ENCODE measurements around the gene REG3A.

Gene REG3A

GRCh38 chr2:79159653-79160052, at the start of gene REG3A:
REG3A (minus strand) TSS chr2:79159753; CDS start chr2:79159405, 348 bp downstream.
- peaks cover 16% of the 10 kb centered on the region for H3K4me1 Mint-ChIP-seq

GRCh38 chr2:79200762-79201161, 41.2 kb upstream of the REG3A start:
- no peak for DNase-seq
- Mint-ChIP-seq H3K27me3 (ENCODE audit: low read depth, poor library complexity) (no peaks in the 10 kb centered on the region), H3K9me3 (no peaks in the 10 kb centered on the region), H3K4me1 (peaks cover 45% of the 10 kb centered on the region), H3K27ac (peak overlapping the region; percentile 15), H3K36me3 (ENCODE audit: low read depth) (no peaks in the 10 kb centered on the region), H3K4me3 (no peak overlapping the region)
- no peak for TF ChIP-seq CTCF (IDR thresholded peaks at IDR 0.05)

More at GRCh38 chr2:79159653-79160052, at the start of gene REG3A:
- no peaks in the 10 kb centered on the region for H3K9me3 Mint-ChIP-seq
- no peak for TF ChIP-seq CTCF (IDR thresholded peaks at IDR 0.05)
- no peaks in the 10 kb centered on the region for H3K27me3 Mint-ChIP-seq (ENCODE audit: low read depth, poor library complexity)
- H3K36me3 Mint-ChIP-seq (ENCODE audit: low read depth), result no peaks in the 10 kb centered on the region
- no peak within 1 kb of the TSS for H3K4me3 Mint-ChIP-seq
- no peak for DNase-seq
- H3K27ac Mint-ChIP-seq, result no peak within 1 kb of the TSS

- Mint-ChIP-seq H3K27ac (peak overlapping the region; percentile 66), H3K4me1 (peaks cover 58% of the 10 kb centered on the region), H3K9me3 (peaks cover 4% of the 10 kb centered on the region), H3K27me3 (ENCODE audit: low read depth, poor library complexity) (no peaks in the 10 kb centered on the region), H3K36me3 (ENCODE audit: low read depth) (no peaks in the 10 kb centered on the region), H3K4me3 (no peak overlapping the region)
- no peak for DNase-seq
- no peak for TF ChIP-seq CTCF (IDR thresholded peaks at IDR 0.05)
Observed at GRCh38 chr2:79191816-79192215, 32.3 kb upstream of the REG3A start.

DNA sequence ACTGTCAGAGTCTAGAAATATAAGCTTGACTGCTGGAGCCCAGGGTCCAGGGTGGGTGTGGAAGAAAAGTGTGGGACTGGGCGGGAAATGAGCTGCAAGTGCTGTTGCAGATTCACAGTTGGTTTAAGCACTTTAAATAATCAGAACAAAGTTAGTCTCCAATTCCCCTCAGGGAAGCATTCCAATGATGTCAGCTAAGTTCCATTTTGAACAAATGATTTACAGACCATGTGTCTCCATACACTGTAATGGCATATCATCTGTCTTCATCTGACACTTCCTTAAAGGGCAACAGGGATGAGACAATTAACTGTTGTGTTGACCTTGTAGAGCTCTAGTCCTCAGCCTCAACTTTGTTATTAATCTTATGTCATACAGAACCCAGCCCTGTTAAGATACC, 31.5 kb upstream of the REG3A start:
- H3K27me3 Mint-ChIP-seq (ENCODE audit: low read depth, poor library complexity), result no peaks in the 10 kb centered on the region
- no peak for DNase-seq
- no peak for TF ChIP-seq CTCF (IDR thresholded peaks at IDR 0.05)
- H3K27ac Mint-ChIP-seq, result peak overlapping the region; percentile 80
- H3K9me3 Mint-ChIP-seq, result peaks cover 4% of the 10 kb centered on the region
- H3K36me3 Mint-ChIP-seq (ENCODE audit: low read depth), result no peaks in the 10 kb centered on the region
- peaks cover 58% of the 10 kb centered on the region for H3K4me1 Mint-ChIP-seq
- H3K4me3 Mint-ChIP-seq, result no peak overlapping the region

DNA sequence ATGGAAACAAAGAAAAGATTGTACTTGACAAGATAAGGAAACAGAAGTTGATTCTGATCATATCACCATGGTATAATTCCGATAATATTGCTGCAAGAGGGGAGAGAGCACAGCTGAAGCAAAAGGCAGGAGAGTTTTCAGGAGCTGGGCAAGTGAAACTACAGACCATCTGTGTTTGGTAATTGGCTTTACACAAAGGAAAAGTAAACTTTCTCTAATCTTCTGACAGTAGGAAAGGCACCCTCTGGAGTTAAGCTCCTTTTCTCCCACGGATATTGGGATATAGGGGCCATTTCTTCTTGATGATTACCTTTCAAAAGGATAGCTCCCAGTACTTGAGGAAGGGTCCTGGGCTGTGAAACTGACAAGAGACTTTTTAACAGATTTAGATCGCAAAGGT, 29.9 kb upstream of the REG3A start:
- Mint-ChIP-seq H3K9me3 (peaks cover 6% of the 10 kb centered on the region), H3K27me3 (ENCODE audit: low read depth, poor library complexity) (no peaks in the 10 kb centered on the region), H3K4me1 (peaks cover 62% of the 10 kb centered on the region), H3K4me3 (no peak overlapping the region), H3K27ac (peak overlapping the region; percentile 23), H3K36me3 (ENCODE audit: low read depth) (peaks cover 2% of the 10 kb centered on the region)
- no peak for TF ChIP-seq CTCF (IDR thresholded peaks at IDR 0.05)
- no peak for DNase-seq

DNA sequence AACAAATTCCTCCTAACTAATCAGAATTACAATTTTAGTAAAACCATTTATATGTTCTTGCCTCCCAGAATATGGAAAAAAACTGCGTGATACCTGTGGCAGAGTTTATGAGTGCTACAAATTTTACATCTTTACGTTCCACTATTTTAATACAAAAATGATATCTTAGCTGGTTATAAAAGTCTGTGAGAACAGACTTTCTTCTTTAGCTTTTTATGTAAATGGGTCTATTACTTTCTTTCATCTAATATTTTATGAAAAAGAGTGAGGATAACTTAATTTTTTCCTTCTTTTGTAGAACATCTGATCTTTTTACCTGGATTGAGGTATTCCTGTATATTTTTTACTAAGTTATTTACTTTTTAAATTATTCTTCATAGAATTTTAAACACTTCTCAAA, 22.1 kb upstream of the REG3A start:
- Mint-ChIP-seq H3K27me3 (ENCODE audit: low read depth, poor library complexity) (no peaks in the 10 kb centered on the region), H3K4me3 (no peak overlapping the region), H3K36me3 (ENCODE audit: low read depth) (peaks cover 40% of the 10 kb centered on the region), H3K27ac (no peak overlapping the region), H3K4me1 (peaks cover 37% of the 10 kb centered on the region), H3K9me3 (peaks cover 57% of the 10 kb centered on the region)
- TF ChIP-seq CTCF (IDR thresholded peaks at IDR 0.05), result no peak
- DNase-seq, result no peak

Data from nephron progenitor cell (in vitro differentiated cells).